ENCODE measurements around the gene DYNLT2B. TPM values are rescaled to one million over a fixed set of nuclear protein-coding genes. Genes with fewer than 3 reads are reported as not detected.

DYNLT2B gene
- total and polyA plus RNA-seq, 2 donors (not counting 3 experiments of a cell fraction or from before 2014, with no cell fraction given), result 9.2 to 13.9 TPM

- Histone ChIP-seq H4K20me1 (replicated peaks; ENCODE audit: control insufficient read depth, extremely low read depth, insufficient read depth, low read length) (no peaks in the 10 kb centered on the region), H3K4me2 (ENCODE audit: insufficient read depth, low read length) (no peak overlapping the region), H3K27me3 (ENCODE audit: control insufficient read depth in 2 of 2, insufficient read depth in 2 of 2, low read length in 2 of 2) (no peaks in the 10 kb centered on the region), H3K4me3 (replicated peaks in 1 of 3; ENCODE audit: insufficient read depth in 1 of 3, low read depth in 1 of 3, low read length in 3 of 3) (no peak overlapping the region), H3K9me3 (replicated peaks; ENCODE audit: control insufficient read depth, insufficient read depth, low read length) (no peaks in the 10 kb centered on the region), H2AFZ (ENCODE audit: low read depth, low read length) (no peak overlapping the region), H3K36me3 (ENCODE audit: control insufficient read depth in 2 of 2, extremely low read depth in 1 of 2, insufficient read depth in 2 of 2, low read length in 2 of 2) (peaks cover 0 to 6% of the 10 kb centered on the region in 2 experiments), H3K27ac (ENCODE audit: insufficient read depth, low read depth, low read length) (no peak overlapping the region), H3K9ac (replicated peaks; ENCODE audit: extremely low read depth, insufficient read depth, low read length) (no peak overlapping the region), H3K4me1 (ENCODE audit: control insufficient read depth, extremely low read depth, insufficient read depth, low read length) (peaks cover 2% of the 10 kb centered on the region), H3K79me2 (ENCODE audit: control insufficient read depth, insufficient read depth, low read length) (peaks cover 57% of the 10 kb centered on the region), H3K9me1 (replicated peaks; ENCODE audit: control insufficient read depth, extremely low read depth, insufficient read depth, low read length) (no peaks in the 10 kb centered on the region)
- FAIRE-seq, result no peak
- DNase-seq (ENCODE audit: low read depth, low spot score), result no peak
- BruUV-seq (replicated peaks), result no TSS peak
- ChIA-PET POLR2A (no interaction called here), CTCF (no interaction called here)
- intact Hi-C loops (cut with micrococcal nuclease), result no loop called here
- no peak for TF ChIP-seq FOS (IDR thresholded peaks at IDR 0.05; ENCODE audit: borderline replicate concordance, insufficient read depth, low read length)
- TF ChIP-seq MYC (IDR thresholded peaks at IDR 0.05; ENCODE audit: low read depth, low read length), result no peak
- no peak for TF ChIP-seq POLR2A (IDR thresholded peaks at IDR 0.05; ENCODE audit: low read depth, low read length)
- no peak for TF ChIP-seq EZH2 (IDR thresholded peaks at IDR 0.05; ENCODE audit: borderline replicate concordance, low read depth, low read length, severe bottlenecking)
- TF ChIP-seq, protein P1, sequence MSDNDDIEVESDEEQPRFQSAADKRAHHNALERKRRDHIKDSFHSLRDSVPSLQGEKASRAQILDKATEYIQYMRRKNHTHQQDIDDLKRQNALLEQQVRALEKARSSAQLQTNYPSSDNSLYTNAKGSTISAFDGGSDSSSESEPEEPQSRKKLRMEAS (IDR thresholded peaks at IDR 0.05; ENCODE audit: insufficient read depth, insufficient read length), result no peak
- no peak for TF ChIP-seq POLR2AphosphoS5 (IDR thresholded peaks at IDR 0.05; ENCODE audit: insufficient read depth, low read depth, low read length)
- TF ChIP-seq JUN (IDR thresholded peaks at IDR 0.05; ENCODE audit: borderline replicate concordance, insufficient read depth, insufficient read length, low read depth), result no peak
- TF ChIP-seq, protein P2, sequence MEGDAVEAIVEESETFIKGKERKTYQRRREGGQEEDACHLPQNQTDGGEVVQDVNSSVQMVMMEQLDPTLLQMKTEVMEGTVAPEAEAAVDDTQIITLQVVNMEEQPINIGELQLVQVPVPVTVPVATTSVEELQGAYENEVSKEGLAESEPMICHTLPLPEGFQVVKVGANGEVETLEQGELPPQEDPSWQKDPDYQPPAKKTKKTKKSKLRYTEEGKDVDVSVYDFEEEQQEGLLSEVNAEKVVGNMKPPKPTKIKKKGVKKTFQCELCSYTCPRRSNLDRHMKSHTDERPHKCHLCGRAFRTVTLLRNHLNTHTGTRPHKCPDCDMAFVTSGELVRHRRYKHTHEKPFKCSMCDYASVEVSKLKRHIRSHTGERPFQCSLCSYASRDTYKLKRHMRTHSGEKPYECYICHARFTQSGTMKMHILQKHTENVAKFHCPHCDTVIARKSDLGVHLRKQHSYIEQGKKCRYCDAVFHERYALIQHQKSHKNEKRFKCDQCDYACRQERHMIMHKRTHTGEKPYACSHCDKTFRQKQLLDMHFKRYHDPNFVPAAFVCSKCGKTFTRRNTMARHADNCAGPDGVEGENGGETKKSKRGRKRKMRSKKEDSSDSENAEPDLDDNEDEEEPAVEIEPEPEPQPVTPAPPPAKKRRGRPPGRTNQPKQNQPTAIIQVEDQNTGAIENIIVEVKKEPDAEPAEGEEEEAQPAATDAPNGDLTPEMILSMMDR (IDR thresholded peaks at IDR 0.05; ENCODE audit: extremely low read depth in 1 of 2, insufficient read depth in 1 of 2, low read depth in 1 of 2, low read length in 2 of 2), result no peak
- no peak for TF ChIP-seq GATA2 (IDR thresholded peaks at IDR 0.05; ENCODE audit: insufficient read depth, insufficient read length, low read depth, low read length)
- dilution Hi-C loops (cut with MboI; ENCODE audit: extremely low pct_ligation_motif_present, low sequenced_read_pairs), result loop anchor here (10.0 kb wide), 1 partner anchor 170 kb away; no protein-coding TSS in a partner anchor
These were observed 42.9 kb downstream of the DYNLT2B start for GRCh38 chr3:196275126-196275525.
